CD4-positive, alpha-beta T cell treated with Interleukin-2 at 100 ng/mL for 4 hours (primary cell): ENCODE measurements around the gene CDR2.
A peak's percentile ranks its signal among the peaks of the same experiment; 100 is the strongest.
"Not testable (repeated sequence)": the region's sequence is repeated elsewhere in the genome, so short reads cannot be mapped to it uniquely, and the experiment has no call there.

ENCODE experiments used
- DNase-seq: peaks from one replicate; pipeline ENCODE4 v3.0.0-alpha.2; 2020; ENCODE audit warnings: low spot score

CDR2 gene

DNA sequence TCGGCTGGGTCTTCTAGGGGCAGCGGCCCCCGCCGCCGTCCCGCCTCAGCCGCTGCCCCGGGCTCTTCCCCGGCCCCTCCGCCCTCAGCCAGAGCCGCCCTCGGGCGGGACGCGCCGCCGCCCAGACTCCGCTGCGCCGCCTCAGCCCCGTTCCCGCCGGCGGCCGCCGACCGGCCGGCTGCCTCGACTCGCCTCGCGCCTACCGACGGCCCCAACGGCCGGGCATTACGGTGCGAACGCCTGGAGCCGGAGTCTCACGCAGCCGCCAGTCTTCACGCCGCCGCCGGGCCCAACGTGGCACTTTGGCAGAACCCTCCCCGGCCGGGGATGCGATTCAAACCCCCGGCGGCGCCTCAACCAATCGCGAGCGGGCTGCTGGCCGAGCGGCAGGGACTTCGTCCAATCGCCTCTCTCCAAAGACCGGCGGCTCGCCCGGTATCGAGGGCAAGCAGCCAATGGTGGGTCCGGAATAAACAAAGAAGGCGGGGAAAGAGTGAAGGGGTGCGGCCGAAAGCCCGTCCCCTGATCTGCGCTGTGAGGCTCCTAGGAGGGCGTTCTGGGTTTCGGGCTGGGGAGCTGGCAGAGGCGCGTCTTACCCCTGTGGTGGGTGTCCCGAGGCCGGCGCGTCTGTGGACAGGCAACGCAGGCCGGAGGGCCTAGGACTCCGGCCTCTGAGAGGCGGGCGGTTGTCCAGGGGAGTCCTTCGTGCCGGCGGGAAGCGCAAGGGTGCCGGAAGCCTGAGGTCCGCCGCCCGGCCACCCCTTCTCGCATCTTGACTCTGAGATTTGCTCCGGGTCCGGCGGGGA is at the start of gene CDR2:
Gene CDR2, minus strand, starts transcription at position 309 of the 806 bp plus-strand sequence. CDS start 310 bp downstream, outside the sequence.
- peak; percentile 99 for DNase-seq

DNA sequence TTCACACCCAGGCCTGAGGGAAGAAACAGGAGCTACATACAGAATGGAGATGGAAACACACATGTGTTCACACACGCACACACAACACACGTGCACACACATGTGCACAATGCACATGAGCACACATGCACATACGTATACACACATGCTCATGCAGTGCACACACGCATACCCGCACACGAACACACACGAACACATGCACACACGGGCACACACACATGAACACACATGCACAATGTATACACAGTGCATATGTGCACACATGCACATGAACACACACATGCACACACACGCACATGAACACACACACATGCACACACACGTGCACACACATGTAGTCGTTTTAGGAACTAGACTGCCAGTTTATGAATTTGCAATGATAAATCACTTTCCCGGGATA is 49.3 kb upstream of the CDR2 start:
- no peak for DNase-seq

DNA sequence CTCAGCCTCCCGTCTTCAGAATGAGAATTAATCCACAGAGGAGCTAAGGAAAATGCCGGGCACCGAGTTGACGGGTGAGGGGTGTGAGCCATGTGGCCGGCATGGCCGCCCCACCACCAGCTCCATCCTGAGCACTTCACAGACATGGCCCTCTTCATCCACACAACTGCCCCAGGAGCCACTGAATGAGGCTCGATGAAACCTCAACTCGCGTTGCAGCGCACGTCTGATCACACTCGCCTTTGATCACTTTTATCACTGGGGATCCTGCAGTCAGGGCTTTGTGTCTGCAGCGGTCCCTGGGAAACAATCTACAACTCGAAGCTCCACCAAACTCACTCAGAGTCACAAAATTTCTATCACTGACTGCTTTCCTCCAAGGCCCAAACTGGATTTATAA is 46.7 kb upstream of the CDR2 start:
- DNase-seq = no peak

DNA sequence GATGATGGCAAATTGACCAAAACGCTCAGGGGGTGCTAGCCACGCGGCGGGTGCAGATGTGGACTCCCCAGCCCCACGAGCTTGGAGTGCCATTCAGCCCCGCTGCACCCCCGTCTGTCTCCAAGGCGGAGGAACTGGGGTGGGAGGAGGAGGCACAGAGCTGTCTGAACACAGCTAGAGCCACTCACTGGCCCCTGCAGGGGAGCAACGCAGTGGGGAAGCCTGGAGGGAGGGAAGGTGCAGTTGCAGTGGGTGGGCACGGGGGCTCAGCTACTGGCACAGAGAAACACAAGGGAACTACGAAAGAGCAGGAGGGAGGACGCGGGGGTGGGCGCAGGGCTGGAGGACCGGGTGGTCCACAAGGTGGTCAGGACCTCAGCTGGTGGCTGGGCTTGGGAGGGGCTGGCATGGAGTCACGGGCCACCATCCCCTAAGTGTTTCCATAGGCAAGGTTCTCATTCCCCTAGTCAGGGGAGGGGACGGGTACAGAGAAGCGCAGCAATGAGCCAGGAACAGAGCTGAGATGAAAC is 46.3 kb upstream of the CDR2 start:
- DNase-seq = no peak

DNA sequence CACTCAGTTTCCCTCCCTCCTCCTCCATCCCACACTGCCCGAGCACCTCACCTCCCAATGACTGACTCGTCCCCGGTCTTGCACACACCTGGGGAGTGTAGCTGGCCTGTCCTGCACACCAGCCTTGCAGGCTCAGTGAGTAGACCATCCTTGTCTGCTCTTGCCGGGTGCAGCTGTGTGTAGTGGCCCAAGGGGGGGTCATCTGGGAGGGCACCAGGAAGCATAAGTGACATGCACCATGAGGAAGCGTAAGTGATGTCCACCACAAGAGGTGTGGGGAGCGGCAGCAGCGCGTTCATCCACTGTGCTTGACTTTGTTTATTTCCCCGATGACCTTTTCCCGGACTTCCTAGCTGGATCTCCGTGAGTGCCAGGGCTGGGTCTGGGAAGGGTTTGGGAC is 45.5 kb upstream of the CDR2 start:
- DNase-seq = no peak

DNA sequence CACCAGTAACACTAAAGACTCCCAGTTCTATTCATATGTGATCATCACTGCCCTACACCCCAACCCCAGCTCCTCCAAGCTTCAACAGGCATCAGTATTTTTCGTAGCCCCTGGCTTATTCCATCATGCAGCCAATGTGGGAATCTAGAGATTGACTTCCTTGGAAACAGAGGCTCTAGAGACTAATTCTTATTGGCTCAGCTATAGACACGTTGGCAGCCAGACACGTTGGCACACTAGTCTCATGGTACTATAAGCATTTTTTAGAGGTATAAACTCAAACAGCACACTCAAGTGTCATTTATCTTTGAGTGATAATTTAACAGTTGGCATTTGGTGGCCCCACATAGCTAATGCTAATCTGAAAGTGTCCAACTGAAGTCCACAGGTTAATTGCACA is 44.4 kb upstream of the CDR2 start:
- DNase-seq = no peak

DNA sequence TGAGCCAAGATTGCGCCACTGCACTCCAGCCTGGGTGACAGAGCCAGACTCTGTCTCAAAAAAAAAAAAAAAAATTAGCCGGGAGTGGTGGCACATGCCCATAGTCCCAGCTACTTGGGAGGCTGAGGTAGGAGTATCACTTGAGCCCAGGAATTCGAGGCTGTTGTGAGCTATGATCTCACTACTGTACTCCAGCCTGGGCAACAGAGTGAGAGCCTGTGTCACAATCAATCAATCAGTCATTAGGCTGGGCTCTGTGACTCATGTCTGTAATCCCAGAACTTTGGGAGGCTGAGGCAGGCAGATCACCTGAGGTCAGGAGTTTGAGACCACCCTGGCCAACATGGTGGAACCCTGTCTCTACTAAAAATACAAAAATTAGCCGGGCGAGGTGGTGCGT is 43.4 kb upstream of the CDR2 start:
- not testable (repeated sequence) for DNase-seq

DNA sequence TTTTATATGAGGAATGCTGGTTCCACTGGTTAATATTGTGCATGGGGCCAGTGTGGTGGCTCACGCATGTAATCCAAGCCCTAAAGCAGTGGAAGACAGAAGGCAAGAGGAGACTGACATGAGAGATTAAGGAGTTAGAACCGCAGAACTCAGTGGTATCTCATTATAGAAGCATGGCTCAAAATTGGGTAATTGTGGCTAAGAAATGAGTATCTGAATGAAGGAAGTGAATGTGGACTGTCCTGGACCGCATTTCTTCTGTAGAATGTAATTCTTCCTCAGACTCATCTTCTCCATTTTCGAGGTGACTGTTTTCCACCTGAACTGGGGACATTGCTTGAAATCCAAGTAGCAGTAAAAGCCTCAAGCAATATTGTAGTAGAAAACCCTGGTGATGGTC is 42.6 kb upstream of the CDR2 start:
- DNase-seq = no peak

DNA sequence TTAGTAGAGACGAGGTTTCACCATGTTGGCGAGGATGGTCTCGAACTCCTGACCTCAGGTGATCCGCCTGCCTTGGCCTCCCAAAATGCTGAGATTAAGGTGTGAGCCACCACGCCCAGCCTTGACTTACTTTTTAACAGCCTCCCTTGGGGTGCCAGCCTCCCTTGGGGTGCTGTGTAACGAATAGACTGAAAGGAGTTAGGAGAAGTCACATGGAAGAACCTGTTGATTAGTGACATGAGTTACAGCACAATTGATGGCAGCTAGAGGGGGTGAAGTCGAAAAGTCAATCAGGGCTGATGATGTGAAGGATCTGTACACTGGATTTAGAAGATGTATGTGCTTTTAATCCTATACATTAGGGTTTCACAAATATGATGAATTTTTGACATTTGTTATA is 39.4 kb upstream of the CDR2 start:
- DNase-seq = no peak

DNA sequence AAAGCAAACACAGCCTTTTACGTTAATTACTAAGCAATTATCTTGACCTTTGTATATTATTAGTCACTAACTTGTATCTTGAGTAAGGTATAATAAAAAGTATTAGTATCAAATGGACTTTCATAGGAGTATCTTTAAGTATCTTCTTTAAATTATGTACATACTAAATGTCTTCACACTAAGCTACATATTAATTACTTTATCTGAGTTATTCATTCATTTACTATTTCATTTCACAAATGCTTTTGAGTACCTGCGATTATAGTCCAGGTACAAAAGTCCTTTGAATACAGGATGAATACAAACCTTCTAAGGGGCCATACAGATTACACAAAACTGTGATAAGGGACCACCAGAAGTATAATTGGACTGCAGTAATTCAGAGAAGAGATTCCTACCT is 33.1 kb upstream of the CDR2 start:
- no peak for DNase-seq

DNA sequence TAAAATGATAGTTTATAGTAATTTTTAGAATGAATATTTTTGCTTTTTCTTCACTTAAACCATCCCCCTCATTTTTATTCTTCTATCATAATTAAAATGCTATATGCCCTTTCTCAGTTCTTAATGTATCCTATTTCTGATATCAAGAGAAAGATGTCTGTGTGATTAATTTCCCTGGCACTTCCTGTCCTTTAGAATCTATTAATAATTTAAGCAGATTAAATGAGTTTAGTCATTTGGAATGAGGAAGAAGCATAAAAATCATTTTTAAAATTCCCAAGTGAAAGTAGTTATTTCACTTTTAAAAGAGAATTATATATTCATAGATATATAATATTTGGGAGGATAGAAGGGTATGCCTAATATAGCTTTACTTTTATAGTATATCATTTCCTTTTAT is 27.8 kb upstream of the CDR2 start:
- no peak for DNase-seq

DNA sequence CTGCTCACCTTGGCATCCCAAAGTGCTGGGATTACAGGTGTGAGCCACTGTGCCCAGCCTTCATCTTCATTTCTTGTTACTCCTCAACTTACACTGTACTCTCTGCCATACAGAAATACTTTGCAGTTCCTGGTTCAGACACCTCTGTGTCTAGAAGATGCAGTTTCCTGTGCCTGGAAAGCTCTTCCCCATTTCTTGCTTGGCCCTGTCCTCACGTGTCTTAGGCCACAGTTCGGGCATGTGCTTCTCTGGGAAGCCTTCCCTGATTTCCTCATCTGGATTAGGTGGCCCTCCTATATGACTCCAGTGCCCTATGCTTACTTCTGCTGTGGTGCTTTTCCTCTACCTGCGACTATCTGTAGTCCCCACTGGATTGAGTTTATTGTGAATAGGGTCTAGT is 26.5 kb upstream of the CDR2 start:
- DNase-seq = no peak

DNA sequence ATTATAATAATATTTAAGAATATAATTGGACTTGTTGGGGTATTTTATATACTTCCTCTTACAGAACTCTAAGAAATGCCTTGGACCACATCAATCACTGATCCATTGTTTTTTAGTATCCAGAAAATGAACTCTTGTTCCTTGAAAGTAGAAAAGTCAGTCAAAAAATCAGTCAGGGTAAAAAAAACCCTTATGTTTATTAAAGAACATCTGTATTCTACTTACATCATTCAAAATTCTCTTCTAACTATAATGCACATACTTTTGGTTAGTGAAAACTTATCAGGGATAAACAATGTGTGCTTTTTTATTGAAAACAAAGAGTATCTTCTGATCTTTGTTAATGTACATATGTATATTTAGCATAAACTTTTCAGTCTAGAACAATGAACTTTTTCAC is 23.5 kb upstream of the CDR2 start:
- no peak for DNase-seq

DNA sequence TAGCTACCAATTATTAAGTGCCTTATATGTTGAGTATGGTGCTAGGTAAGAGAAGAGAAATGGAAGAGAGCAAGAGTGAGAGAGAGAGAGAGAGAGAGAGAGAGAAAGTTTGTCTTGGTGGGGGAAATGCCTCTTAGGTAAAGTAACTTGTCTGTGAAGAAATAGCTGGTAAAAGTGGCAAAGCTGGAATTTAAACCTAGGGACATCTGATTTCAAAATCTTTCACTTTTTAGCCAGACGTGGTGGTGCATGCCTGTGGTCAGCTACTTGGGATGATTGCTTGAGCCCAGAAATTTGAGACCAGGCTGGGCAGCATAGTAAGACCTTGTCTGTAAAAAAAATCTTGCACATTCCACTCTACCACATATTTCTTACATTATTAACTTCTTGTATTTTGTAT is 23.0 kb upstream of the CDR2 start:
- DNase-seq = no peak

DNA sequence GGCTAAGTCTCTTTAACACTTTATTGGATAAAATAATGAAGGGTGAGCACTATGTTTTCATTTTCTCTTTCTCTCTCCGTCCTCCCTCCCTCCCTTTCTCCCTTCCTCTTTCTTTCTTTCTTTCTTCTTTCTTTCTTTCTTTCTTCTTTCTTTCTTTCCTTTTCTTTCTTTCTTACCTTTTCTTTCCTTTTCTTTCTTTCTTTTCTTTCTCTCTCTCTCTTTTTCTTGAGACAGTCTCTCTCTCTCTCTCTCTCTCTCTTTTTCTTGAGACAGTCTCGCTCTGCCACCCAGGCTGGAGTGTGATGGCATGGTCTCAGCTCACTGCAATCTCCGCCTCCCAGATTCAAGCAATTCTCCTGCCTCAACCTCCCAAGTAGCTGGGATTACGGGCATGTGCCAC is 21.5 kb upstream of the CDR2 start:
- no peak for DNase-seq

DNA sequence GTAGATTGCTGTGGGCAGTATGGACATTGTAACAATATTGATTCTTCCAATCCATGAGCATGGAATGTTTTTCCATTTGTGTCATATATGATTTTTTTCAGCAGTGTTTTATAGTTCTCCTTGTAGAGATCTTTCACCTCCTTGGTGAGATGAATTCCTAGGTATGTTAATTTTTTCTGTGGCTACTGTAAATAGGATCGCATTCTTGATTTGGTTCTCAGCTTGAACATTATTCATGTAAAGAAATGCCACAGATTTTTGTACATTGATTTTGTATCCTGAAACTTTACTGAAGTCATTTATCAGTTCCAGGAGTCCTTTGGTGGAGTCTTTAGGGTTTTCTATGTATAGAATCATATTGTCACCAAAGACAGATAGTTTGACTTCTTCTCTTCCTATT is 19.7 kb upstream of the CDR2 start:
- no peak for DNase-seq

DNA sequence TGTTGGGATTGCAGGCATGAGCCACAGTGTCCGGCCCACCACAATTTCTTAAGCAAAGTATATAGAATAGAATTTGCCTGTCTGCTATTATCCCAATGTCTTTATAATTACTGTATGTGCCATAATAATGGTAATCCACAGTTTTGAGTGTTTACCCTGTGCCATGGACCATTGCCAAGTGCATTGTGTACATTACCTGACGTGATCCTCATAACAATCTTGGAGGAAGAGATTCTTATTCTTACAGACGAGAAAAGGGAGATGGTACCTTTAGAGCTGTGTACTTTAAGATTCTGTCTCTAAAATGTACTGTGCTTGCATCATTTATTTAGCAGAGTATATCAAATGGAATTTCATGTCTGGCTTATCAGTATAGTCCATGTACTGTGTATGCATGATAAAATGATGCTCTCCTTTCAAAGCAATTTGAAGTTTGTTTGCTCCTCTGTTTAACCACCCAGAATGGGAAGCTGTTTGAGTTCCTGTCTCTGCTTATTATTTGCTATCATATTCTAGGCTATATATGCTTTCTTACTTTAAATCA is 13.8 kb upstream of the CDR2 start:
- DNase-seq = no peak

DNA sequence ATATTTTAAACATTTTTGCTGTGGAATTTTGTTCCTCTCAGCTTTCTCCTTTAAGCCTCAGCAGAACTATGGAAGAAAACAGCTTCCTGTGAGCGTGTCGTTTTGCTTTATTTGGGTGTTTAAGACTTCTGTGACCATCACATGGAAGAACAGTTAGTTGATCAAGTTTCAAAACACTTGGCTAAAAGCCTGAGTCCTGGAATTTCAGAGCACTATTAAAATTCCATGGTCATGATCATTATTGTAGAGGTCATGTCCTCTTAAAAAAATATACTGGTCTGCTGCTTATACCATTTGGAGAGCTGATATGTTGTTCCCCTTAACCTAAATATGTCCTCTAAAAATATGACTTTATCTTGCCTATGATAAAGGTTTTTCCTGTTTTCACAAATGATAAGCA is 12.6 kb upstream of the CDR2 start:
- DNase-seq = no peak

DNA sequence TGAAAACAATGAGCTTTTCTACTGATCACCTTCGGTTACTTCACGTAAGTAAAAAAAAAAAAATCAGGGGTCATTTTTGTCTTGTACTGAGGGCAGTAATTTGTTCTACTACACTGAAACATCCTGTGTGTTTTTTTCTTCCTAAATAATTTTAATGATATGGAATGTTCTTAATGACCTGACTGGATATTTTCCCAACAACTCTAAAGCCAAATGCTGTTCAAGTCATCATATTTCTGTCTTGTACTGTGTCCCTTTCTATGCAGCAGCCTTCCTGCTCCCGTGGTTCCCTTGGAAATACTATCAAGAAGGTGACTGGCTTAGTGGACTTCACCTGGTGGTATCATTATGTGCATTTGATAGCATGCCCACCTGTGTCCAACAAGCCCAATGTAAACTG is 10.8 kb upstream of the CDR2 start:
- DNase-seq = no peak

DNA sequence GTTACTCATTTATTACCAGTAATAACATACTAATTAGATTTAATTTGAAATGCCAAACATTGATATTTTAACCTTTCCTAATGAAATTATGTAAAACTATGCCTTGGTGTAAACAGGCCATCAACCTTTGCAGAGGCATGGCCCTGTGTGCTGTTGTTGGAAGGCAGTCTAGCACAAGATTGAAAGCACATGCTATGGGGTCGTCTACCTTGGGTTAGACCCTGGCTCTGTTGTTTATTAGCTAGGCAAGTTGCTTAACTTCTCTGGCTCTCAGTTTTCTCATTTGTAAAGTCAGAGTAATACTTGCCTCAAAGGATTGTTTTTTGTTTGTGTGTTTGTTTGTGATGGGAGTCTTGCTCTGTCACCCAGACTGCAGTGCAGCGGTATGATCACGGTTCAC is 9.4 kb upstream of the CDR2 start:
- DNase-seq = no peak

DNA sequence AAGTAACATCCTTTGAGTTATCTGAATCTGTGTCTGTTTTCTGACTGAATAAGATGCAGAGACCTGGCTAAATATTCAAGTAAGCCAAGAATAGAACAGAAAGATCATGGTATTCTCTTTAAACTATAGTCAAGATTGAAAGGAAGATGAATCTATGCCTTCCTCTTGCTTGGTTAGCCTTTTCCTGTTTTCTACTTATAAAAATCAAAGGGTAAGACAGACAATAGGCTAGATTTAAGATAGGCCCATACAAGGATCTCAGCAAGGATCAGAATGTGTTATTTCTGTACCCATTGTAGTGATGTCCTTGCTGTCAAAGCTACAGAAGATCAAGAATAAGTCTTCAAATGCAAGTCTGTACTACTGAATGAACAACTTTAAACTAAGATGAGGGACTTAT is 7.0 kb upstream of the CDR2 start:
- no peak for DNase-seq

DNA sequence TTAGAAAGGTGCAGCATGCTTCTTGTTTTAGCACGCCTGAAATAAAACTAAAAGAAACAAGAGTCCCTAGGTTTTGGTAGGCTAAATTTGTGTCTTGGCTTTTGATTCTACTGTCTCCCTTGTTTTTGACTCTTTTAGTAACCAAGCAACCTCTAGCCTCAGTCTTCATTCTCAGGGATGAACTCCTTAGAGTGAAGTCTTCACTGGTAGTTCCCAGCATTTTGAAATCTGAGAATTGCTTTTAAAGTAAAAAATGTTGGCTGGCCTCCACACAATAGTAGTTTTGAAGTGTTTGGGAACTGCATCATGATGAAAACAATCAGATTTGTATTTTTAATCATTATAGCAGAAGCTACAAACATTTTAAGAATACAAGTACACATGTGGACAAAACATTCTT is 6.1 kb upstream of the CDR2 start:
- DNase-seq = no peak

DNA sequence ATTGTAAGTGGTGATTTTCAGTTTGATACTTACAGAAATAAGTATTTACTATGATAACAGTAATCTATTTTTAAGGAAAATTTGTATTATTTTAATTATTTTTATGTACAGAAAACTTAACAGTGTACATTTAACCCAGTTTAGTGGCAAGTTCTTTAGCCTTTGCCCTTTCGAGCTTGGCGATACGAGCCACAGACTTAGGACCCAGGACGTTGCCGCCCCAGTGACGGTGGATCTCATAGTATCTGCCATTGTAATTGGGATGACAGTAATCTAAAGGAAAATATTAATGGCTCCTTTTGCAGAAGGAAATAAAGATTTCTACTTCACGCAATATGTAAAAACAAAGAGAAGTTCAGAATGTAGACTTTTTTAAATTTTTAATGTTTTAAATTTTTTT is 5.2 kb upstream of the CDR2 start:
- DNase-seq = no peak
